GM12874 (cell line): ENCODE data around the gene NLK.

Experiments
- CTCF ChIP-seq: IDR thresholded peaks from 2 replicates; pipeline ENCODE4 v1.5.1; 2011; ENCODE audit warnings: low read depth, mild to moderate bottlenecking, control low read depth, low read length, moderate library complexity; ENCODE audit not compliant: insufficient read depth

NLK gene

GRCh38 chr17:28093999-28094716 is 51.7 kb downstream of the NLK start:
- no peak for TF ChIP-seq CTCF

GRCh38 chr17:28096756-28097155 is 54.3 kb downstream of the NLK start:
- TF ChIP-seq CTCF, result no peak

- TF ChIP-seq CTCF, result no peak
These were observed 54.8 kb downstream of the NLK start for GRCh38 chr17:28097254-28097653.

- TF ChIP-seq CTCF, result no peak
These were observed 55.4 kb downstream of the NLK start for GRCh38 chr17:28097901-28098300.

- no peak for TF ChIP-seq CTCF
These were observed 57.8 kb downstream of the NLK start for GRCh38 chr17:28100251-28100650.

- no peak for TF ChIP-seq CTCF
These were observed 58.5 kb downstream of the NLK start for GRCh38 chr17:28100936-28101335.

- no peak for TF ChIP-seq CTCF
These were observed 59.4 kb downstream of the NLK start for GRCh38 chr17:28101919-28102318.

GRCh38 chr17:28105501-28105900 is 63.0 kb downstream of the NLK start:
- no peak for TF ChIP-seq CTCF
